Choroid plexus epithelial cell (primary cell): Measurements from ENCODE around the gene TRAF2.
A peak's percentile ranks its signal among the peaks of the same experiment; 100 is the strongest.
"Not testable (repeated sequence)": the region's sequence is repeated elsewhere in the genome, so short reads cannot be mapped to it uniquely, and the experiment has no call there.

ENCODE experiments used
- DNase-seq: peaks from one replicate; pipeline ENCODE4 v3.0.0-alpha.2; 2010; ENCODE audit warnings: low read depth
- H3K4me3 ChIP-seq: 2 replicates; pipeline ENCODE4 v1.5.1; 2011; ENCODE audit warnings: low read depth, mild to moderate bottlenecking, control low read depth, low read length, moderate library complexity
- CTCF ChIP-seq: conservative IDR thresholded peaks from 2 replicates; pipeline ENCODE4 v1.5.1; 2011; ENCODE audit warnings: low read depth, mild to moderate bottlenecking, control low read depth, inconsistent platforms, low read length, moderate library complexity

TRAF2 gene

DNA sequence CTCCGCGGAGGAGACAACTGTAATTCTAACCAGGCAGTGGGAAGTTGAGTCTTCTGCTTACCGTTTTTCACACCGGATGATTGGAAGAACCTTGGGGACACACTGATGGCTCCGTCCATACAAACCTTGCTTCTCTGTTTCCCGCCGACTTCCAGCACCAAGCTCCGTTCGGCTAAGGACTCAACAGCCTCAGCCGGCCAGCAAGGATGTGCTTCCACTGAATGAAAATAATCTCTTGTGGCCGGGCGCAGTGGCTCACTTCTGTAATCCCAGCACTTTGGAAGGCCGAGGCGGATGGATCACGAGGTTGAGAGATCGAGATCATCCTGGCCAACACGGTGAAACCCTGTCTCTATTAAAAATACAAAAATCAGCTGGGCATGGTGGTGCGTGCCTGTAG lies 18.4 kb upstream of the TRAF2 start:
- TF ChIP-seq CTCF, result no peak
- no peak overlapping the region for H3K4me3 ChIP-seq
- no peak for DNase-seq

GRCh38 chr9:136868644-136869043 lies 17.7 kb upstream of the TRAF2 start:
- TF ChIP-seq CTCF, result no peak
- no peak for DNase-seq
- no peak overlapping the region for H3K4me3 ChIP-seq

- not testable (repeated sequence) for H3K4me3 ChIP-seq, DNase-seq
Measured at GRCh38 chr9:136869611-136870010, 16.7 kb upstream of the TRAF2 start.

DNA sequence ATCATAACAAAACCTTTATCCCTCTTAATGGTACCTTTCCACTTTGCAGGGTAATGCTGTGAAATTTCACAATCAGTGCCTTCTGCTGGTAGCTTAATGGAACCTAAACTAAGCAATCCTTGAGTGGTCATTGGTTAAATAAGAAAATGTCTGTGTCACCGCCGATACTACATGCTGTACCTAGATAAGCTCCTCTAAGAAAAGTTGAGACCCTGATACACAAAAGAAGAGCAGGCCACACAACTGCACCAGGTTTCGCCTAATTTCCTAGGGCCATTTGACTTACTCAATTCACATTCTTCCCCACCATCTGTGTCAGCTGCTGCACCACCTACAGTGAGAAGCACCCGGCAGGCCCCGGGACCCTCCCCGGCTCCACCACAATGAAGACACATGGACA lies 11.2 kb upstream of the TRAF2 start:
- DNase-seq, result no peak
- H3K4me3 ChIP-seq, result no peak overlapping the region
- no peak for TF ChIP-seq CTCF

GRCh38 chr9:136876476-136876875 lies 9.8 kb upstream of the TRAF2 start:
- no peak overlapping the region for H3K4me3 ChIP-seq
- TF ChIP-seq CTCF, result no peak
- DNase-seq, result no peak

DNA sequence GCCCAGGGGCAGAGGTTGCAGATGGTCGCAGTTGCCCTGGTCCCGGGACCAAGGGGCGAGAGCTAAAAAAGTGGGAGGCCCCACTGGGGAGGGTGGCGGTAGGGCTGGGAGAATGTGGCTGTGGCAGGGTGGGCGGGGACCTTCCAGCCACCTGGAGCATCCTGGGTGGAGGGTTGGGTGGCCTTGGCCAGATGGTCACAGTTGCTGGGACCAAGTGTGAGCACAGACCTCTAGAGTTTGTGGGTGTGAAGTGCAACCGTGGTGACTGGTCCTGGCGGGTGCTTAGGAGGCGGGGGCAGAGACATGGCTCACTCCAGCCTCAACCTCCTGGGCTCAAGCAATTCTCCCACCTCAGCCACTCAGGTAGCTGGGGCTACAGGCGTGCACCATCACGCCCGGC lies 5.7 kb upstream of the TRAF2 start:
- TF ChIP-seq CTCF, result no peak
- no peak for DNase-seq
- H3K4me3 ChIP-seq, result no peak overlapping the region

DNA sequence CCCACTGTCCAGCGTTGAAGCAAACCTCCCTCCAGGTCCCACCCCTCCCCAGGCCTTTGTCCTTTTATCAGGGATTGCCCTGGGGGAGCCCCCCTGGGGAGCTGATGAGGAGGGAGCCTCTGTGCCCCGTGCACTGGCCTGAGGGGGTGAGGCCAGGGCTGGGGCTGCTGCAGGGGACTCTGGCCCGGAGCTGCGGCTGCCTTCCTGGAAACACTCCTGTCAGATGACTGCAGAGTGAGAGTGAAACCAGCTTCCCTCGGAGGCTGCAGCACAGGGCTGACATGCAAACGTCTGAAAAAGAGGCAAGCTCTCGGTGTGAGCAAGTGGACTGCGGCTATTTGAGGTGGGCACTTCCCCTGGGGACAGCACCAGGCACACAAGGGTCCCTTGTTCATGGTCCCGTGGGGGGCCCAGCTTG lies 4.6 kb upstream of the TRAF2 start:
- H3K4me3 ChIP-seq, result peak overlapping the region; percentile 24
- no peak for TF ChIP-seq CTCF
- peak; percentile 71 for DNase-seq
